Lung microvascular endothelial cell (primary cell): ENCODE data around the gene HADHA. TPM values are rescaled to one million over a fixed set of nuclear protein-coding genes. Genes with fewer than 3 reads are reported as not detected.
A peak's percentile ranks its signal among the peaks of the same experiment; 100 is the strongest.

Experiments used
- DNase-seq, 2 donors: peaks; one replicate each; pipeline versions ENCODE4 v3.0.0 to v3.0.0-alpha.2; 2010; ENCODE audit warnings: low read depth in 2 of 2
- total RNA-seq: library from RNA; depleted of rRNA; stranded (reverse); fragments of >200 nt; gene quantifications from 2 replicates; pipeline ENCODE4 v1.2.1, GENCODE V29; 2014

Gene HADHA
- total RNA-seq, 1 donor from 2014 or later = 150 TPM

- DNase-seq = no peak
Measured at GRCh38 chr2:26193578-26194231, 50.7 kb downstream of the HADHA start.

- no peak for DNase-seq
Measured at GRCh38 chr2:26191316-26192159, 52.9 kb downstream of the HADHA start.

GRCh38 chr2:26190369-26190768 is 54.1 kb downstream of the HADHA start:
- DNase-seq = no peak

GRCh38 chr2:26189751-26190150 is 54.7 kb downstream of the HADHA start:
- no peak for DNase-seq

GRCh38 chr2:26189123-26189522 is 55.3 kb downstream of the HADHA start:
- no peak for DNase-seq

- DNase-seq = no peak
Measured at GRCh38 chr2:26187537-26188104, 56.8 kb downstream of the HADHA start.

GRCh38 chr2:26187114-26187513 is 57.3 kb downstream of the HADHA start:
- no peak for DNase-seq

GRCh38 chr2:26185954-26186770 is 58.3 kb downstream of the HADHA start:
- DNase-seq = no peak

- DNase-seq = no peak
Measured at GRCh38 chr2:26185304-26185928, 59.0 kb downstream of the HADHA start.

GRCh38 chr2:26184555-26185303 is 59.7 kb downstream of the HADHA start:
- peak; percentile 87 to 90 for DNase-seq

- no peak for DNase-seq
Measured at GRCh38 chr2:26184121-26184520, 60.3 kb downstream of the HADHA start.

GRCh38 chr2:26182887-26183630 is 61.4 kb downstream of the HADHA start:
- no peak for DNase-seq

GRCh38 chr2:26182441-26182840 is 62.0 kb downstream of the HADHA start:
- no peak for DNase-seq

- DNase-seq = peak in 1 of 2 donors; percentile 26
Measured at GRCh38 chr2:26179446-26179913, 65.0 kb downstream of the HADHA start.

GRCh38 chr2:26178746-26179436 is 65.5 kb downstream of the HADHA start:
- peak; percentile 8 to 61 for DNase-seq

- no peak for DNase-seq
Measured at GRCh38 chr2:26178246-26178645, 66.2 kb downstream of the HADHA start.

- no peak for DNase-seq
Measured at GRCh38 chr2:26177122-26177521, 67.3 kb downstream of the HADHA start.

GRCh38 chr2:26176279-26176615 is 68.2 kb downstream of the HADHA start:
- no peak for DNase-seq
